ENCODE results near the gene TRAP1.

DNA sequence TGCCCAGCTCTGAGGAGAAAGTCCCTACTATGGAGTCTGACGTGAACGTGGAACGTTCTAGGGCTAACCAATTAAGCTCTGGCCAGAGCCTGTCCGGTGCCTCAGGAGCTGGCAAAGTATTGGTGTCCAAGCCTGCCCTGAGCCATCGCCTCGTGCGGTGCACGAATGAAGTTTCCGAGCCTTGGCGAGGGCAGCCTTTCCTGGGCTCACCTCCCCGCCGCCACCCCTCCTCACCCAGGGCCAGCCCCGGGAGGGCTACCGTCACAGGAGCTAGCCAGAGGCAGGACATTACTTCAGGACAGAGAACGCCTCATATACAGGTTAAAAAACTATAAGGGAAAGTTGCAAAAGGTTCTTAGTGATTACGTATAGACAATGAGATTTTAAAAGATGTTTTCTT is 23.6 kb upstream of the TRAP1 start:
- TF ChIP-seq, protein P1, sequence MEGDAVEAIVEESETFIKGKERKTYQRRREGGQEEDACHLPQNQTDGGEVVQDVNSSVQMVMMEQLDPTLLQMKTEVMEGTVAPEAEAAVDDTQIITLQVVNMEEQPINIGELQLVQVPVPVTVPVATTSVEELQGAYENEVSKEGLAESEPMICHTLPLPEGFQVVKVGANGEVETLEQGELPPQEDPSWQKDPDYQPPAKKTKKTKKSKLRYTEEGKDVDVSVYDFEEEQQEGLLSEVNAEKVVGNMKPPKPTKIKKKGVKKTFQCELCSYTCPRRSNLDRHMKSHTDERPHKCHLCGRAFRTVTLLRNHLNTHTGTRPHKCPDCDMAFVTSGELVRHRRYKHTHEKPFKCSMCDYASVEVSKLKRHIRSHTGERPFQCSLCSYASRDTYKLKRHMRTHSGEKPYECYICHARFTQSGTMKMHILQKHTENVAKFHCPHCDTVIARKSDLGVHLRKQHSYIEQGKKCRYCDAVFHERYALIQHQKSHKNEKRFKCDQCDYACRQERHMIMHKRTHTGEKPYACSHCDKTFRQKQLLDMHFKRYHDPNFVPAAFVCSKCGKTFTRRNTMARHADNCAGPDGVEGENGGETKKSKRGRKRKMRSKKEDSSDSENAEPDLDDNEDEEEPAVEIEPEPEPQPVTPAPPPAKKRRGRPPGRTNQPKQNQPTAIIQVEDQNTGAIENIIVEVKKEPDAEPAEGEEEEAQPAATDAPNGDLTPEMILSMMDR (IDR thresholded peaks at IDR 0.05) = no peak
- no peak for TF ChIP-seq EP300 (IDR thresholded peaks at IDR 0.05)

All from gastroesophageal sphincter (tissue), 3 donors.